HG02759 (cell line): Measurements from ENCODE around the gene DAB2.

ENCODE experiments used
- ATAC-seq: cut with Tn5 transposase; IDR thresholded peaks from one replicate; pipeline ENCODE4 v1.9.1; 2021; ENCODE audit warnings: mild to moderate bottlenecking, moderate library complexity; ENCODE audit not compliant: unreplicated experiment

The DAB2 gene

GRCh38 chr5:39424736-39425637 is at the start of gene DAB2:
TSS of gene DAB2 (minus strand) at chr5:39424980. CDS start at chr5:39394320, 30,660 bp downstream.
- ATAC-seq = peak; percentile 78

DNA sequence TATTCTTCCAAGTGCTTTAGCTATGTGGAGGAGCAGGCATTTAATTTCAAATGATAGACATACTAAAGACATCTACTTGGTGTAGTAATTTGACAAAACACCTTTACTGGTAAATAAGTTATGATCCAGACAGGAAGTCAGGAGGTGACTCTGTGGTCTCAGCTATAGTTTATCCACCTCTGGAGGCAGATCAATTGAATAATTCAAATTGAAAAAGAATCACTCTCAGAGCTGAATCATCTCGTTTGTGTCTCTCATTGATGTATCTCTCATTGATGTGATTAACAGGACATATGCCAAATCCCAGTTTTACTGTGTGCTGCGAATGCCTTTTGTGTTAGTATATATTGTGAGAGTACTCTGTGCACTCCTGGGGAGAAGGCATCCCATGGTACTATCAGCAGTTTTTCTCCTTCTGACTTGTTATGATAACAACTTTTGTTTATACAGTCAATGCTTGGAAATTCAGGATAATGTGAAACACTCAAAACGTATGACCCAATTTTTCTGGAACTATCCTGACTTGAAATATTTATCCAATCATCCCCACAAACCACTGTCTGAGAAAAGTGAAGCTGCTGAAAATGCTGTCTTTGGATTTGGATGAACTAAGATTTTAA is 48.5 kb upstream of the DAB2 start:
- ATAC-seq = no peak

GRCh38 chr5:39471836-39472508 is 47.2 kb upstream of the DAB2 start:
- ATAC-seq = no peak

DNA sequence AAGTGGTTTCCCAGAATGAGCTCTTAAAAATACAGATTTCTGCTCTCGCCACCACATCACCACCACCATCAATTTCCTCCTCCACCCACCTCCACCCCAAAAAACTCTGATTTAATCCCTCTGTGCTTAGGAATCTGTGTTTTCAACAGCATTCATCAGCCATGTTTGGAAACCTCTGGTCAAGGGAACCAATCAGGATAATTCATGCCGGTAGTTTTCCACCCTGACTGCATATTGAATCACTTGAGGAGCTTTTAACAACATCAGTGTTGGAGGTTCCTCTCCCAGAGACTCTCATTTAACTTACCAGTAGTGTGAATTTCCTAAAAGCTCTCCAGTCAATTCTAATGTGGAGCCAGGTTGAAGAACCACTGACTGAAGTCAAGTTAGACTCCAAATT is 46.0 kb upstream of the DAB2 start:
- no peak for ATAC-seq

DNA sequence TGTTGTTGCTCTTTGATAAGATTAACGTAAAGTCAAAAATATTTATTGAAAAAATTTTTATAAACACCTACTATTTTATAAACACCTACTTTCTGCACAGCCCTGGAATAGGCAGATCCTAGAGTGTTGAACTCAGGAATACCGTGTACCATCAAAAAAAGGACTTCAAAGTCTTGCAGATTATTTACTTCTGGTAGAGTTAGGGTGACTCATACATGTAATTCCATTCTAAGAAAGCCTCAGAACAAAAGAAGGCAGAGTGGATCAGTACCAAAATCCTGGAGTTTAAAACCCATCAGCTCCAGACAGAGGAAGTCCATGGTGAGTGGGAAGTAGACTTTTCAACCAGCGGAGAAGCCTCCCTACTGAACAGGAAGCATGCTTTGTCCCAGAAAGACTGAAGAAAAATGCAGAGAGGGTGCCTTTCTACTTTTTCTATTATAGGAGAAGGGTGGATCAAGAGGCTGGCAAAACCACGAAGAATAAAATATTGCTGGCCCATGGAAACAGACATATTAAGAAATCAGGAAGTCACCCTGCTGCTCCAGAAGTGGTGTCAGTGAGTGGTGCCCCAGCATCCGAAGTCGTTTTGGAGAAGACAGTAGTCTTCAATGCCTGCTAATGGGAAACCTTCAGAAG is 45.1 kb upstream of the DAB2 start:
- ATAC-seq = no peak

GRCh38 chr5:39469176-39469575 is 44.4 kb upstream of the DAB2 start:
- no peak for ATAC-seq

GRCh38 chr5:39466846-39467245 is 42.1 kb upstream of the DAB2 start:
- ATAC-seq = no peak

DNA sequence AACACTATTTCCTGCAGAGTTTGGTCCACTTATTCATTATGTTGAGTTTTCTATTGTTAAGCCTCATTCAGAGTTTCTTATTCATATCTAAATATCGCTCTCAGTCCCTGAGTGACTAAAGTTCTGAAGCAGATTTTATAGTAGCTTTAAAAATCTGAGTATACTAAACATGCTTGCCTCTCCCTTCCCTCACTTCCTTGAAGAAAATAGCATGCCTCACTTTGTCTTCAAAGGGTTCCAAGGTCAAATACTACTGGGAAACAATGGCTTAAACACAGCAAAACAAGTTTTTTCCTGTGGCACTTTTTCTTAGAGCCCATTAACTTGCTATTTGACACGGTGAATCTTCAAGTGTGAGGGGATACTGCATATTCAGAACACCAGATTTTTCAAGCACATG is 41.1 kb upstream of the DAB2 start:
- ATAC-seq = no peak

- no peak for ATAC-seq
These were observed 40.3 kb upstream of the DAB2 start for GRCh38 chr5:39465097-39465496.

DNA sequence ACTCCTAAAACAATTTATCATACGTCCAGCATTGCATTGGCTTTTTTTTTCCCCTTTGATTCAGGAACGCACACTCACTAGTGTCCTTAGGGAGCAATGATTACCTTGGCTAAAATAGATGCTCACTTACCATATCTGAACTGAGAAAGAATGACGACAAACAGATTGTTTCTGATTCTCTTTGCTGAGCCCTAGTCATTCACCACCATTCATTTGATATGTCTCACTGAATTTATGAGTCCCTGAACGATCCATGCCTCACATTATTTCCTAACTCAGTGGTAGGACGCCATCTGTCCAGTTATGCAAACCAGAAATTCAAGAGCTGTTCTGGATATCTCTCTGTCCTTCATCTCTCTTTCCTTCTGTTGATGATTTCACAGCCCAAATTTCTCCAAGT is 39.3 kb upstream of the DAB2 start:
- no peak for ATAC-seq

- no peak for ATAC-seq
These were observed 37.4 kb upstream of the DAB2 start for GRCh38 chr5:39462211-39462610.

DNA sequence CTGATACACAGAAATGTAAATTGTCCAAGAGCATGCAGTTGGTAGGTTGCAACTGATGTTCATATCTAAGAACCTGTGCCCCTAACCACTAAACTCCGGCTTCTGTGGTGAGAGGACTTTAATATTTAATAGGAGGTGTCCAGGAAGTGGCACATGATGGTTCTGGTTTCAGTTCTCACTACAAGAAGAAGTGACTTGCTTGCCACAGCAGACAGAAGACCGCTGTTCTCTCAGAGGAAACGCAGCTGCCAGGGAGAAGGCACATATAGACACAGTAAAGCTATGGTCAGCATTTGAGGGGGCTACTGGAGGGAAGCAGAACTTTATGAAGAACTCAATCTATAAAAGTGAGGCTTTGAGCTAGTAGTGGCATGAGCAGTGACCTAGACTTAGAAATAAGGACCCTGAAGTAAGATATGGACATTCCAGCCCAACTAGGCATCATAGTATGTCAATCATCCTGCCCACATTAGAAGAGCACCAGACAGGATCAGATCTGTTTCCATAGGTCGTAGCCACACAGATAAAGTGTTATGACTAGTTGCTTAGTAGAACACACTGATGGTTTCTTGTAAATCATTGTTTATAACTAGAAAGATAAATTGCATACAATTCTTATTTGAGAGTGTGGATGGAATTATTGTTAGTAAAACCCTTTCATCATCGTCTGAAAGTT is 36.4 kb upstream of the DAB2 start:
- peak; percentile 99 for ATAC-seq

- no peak for ATAC-seq
These were observed 35.1 kb upstream of the DAB2 start for GRCh38 chr5:39459907-39460306.

DNA sequence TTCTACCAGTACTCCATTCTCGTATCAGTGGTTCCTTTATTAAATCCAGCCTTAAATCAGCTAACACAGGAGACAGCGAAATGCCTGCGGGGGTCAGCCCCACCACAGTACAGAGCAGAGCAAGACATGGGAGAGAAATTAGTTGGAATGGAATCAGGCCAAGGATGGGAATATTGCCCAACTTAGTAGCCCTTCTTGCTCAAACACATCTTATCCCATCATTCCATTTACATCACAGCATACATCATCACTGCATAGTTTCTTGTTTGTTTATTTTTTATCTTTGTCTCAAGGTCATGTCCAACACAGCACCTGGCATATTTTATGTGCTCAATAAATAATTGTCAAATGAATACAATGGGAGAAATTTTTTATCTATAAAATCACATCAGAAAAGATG is 34.3 kb upstream of the DAB2 start:
- ATAC-seq = no peak

DNA sequence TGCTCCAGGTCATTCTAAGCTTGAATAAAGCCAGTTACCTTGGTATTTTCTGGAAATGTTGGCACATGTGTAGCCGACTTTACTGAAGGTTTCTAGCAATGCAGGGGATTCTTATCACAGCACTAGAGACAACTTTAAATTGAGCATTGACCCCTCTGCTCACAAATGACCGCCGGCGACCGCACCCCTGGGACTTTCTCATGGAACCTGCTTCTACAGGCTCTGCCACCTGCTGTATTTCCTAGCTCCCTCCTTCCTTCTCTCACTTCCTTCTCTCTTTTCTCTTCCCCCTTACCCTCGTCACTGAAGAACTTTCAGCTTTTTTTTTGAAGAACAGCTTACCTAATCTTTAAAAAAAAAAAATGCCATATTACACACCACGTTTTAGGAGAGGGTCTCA is 30.9 kb upstream of the DAB2 start:
- ATAC-seq = no peak

DNA sequence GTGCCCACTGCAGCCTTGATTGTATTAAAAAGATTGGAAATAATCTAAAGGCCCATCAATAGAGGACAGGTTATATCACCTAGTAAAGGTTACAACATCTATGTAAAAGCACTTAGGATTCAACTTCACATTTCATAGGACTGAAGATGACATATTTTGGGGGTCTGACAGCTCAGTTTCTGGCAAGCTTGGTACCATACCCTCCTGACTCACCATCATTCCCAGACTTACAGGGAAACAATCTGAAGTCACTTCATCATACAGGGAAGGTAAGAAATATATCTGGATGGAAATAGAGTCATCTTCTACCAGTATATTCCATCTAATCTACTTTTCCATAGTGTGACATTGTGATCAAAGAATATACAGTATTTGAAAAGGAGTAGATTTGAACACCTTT is 28.8 kb upstream of the DAB2 start:
- ATAC-seq = no peak

GRCh38 chr5:39452846-39453245 is 28.1 kb upstream of the DAB2 start:
- ATAC-seq = no peak

DNA sequence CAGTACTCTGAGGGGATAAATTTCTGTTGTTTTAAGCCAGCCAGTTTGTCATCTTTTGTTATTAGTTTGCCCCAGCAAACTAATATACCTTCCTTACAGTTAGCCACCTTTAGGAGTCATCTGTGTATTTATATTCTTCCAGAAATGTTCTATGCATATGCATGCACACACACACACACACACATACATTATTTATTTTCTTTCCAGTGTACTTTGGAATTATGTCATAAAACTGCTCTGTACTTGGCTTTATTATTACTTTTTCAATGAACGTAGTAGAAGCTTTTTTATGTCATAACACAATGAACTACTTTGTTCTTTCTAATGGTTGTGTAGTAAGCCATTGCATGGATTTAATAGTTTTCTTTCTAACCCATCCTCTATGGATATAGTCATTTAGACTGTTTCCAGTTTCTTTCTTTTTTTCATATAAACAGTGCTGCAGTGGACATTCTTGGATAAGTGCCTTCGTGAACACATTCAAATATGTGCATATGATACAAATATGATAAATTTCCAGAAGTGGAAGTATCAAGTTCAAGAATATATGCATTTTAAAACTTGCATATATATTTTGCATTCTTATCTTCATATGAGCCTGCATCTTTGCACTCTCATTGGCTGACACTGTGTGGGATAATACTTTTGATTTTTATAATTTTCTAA is 26.6 kb upstream of the DAB2 start:
- ATAC-seq = no peak

DNA sequence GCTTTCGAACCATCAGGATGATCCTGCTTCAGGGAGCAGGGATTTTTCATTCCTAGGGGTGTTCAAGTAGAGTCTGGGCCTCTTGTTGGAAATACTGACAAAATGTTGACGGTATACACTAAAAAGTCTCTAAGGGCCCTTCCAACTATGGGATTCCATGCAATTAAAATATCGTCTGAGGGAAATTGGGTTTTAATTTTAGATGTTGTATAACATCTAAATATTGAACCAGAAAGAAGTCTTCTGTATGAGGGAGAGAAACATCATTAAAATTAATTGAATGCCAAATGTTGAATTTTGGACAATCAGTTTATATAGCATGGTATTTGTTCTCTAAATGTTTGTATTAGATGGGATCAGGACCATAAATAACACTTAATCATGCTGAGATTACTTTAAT is 25.7 kb upstream of the DAB2 start:
- ATAC-seq = no peak

DNA sequence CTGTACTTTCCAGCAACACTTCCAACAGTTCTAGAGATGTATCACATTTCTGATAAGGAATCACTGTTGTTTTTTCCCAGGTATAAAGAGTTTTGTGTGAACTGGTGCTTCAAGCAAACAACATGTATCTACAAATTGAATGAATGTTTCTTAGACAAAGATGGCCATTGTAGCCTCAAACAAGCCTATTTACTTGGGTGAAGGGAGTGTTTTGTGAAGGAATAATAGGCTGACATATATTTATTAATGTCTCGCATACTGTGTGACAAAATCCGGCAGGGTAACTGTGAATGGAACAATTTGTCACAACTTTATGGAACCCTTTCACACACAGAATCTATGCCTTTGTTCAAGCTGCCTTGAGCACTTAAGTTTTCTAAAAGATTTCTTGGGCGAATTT is 24.8 kb upstream of the DAB2 start:
- ATAC-seq = no peak
